Testis (tissue), 2 donors: ENCODE results near the gene TOX3.

ENCODE experiments used
- CTCF ChIP-seq, 3 experiments: fragments of 450-650 bp in 2 of 3; fragments of 200-600 bp in 1 of 3; sonication (generic) in 1 of 3; IDR thresholded peaks; one replicate each; pipeline ENCODE4 v1.5.1; 2016 to 2019; ENCODE audit warnings: antibody characterized with exemption in 3 of 3, mild to moderate bottlenecking in 2 of 3, moderate library complexity in 1 of 3
- POLR2A ChIP-seq: fragments of 450-650 bp; IDR thresholded peaks from one replicate; pipeline ENCODE4 v1.6.1; 2017; ENCODE audit warnings: antibody characterized with exemption, mild to moderate bottlenecking, moderate library complexity

GRCh38 chr16:52496051-52496876 lies 50.7 kb downstream of the TOX3 start:
- TF ChIP-seq CTCF (IDR thresholded peaks at IDR 0.05) (no peak), POLR2A (no peak)
